ENCODE measurements around the gene CFAP61. TPM values are rescaled to one million over a fixed set of nuclear protein-coding genes. Genes with fewer than 3 reads are reported as not detected.

CFAP61 gene
- total RNA-seq, 1 donor from 2014 or later, result not detected

DNA sequence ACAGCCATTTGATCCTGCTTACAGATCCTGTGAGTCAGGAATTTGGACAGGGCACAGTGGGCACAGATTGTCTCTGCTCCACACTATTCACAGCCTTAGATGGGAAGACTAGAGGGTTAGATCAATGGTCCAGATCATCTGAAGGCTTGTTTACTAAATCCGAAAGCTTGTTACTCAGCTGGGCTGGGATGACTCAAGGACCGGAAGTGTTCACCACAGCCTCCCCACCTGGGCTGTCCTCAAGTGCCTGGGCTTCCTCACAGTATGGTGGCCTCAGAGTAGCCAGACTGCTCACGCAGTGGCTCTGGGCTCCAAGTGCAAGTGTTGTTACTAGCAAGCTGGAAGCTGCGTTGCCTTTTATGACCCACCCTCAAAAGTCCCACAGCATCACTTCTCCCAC, 240.1 kb downstream of the CFAP61 start:
- Histone ChIP-seq H3K79me2 (ENCODE audit: insufficient read depth, low read length) (no peaks in the 10 kb centered on the region), H3K9me3 (ENCODE audit: insufficient read depth, low read depth, low read length) (peaks cover 12% of the 10 kb centered on the region), H3K4me2 (ENCODE audit: low read length) (no peak overlapping the region), H3K27me3 (ENCODE audit: insufficient read depth, low read length) (no peaks in the 10 kb centered on the region), H3K36me3 (ENCODE audit: insufficient read depth, low read length) (no peaks in the 10 kb centered on the region), H4K20me1 (ENCODE audit: insufficient read depth, low read length) (no peaks in the 10 kb centered on the region), H2AFZ (ENCODE audit: low read depth, low read length) (no peak overlapping the region), H3K9ac (ENCODE audit: low read length) (no peak overlapping the region), H3K4me3 (ENCODE audit: insufficient read depth, low read depth, low read length) (no peak overlapping the region), H3K4me1 (ENCODE audit: insufficient read depth, low read length) (no peaks in the 10 kb centered on the region), H3K27ac (ENCODE audit: low read depth, low read length) (no peak overlapping the region)
- no peak overlapping the region for H3K4me3 Mint-ChIP-seq (ENCODE audit: unreplicated experiment)
- no peak for TF ChIP-seq EZH2 (IDR thresholded peaks at IDR 0.05; ENCODE audit: insufficient read depth, low read length)
- TF ChIP-seq, protein P1, sequence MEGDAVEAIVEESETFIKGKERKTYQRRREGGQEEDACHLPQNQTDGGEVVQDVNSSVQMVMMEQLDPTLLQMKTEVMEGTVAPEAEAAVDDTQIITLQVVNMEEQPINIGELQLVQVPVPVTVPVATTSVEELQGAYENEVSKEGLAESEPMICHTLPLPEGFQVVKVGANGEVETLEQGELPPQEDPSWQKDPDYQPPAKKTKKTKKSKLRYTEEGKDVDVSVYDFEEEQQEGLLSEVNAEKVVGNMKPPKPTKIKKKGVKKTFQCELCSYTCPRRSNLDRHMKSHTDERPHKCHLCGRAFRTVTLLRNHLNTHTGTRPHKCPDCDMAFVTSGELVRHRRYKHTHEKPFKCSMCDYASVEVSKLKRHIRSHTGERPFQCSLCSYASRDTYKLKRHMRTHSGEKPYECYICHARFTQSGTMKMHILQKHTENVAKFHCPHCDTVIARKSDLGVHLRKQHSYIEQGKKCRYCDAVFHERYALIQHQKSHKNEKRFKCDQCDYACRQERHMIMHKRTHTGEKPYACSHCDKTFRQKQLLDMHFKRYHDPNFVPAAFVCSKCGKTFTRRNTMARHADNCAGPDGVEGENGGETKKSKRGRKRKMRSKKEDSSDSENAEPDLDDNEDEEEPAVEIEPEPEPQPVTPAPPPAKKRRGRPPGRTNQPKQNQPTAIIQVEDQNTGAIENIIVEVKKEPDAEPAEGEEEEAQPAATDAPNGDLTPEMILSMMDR (IDR thresholded peaks at IDR 0.05; ENCODE audit: insufficient read depth, low read depth, low read length), result no peak
- H3K36me3 Mint-ChIP-seq (ENCODE audit: low read depth, unreplicated experiment), result no peaks in the 10 kb centered on the region
- H3K27me3 Mint-ChIP-seq (ENCODE audit: low read depth, unreplicated experiment), result peaks cover 3% of the 10 kb centered on the region
- DNase-seq (ENCODE audit: low read depth) (no peak), FAIRE-seq (no peak)
- no peaks in the 10 kb centered on the region for H3K9me3 Mint-ChIP-seq (ENCODE audit: unreplicated experiment)
- no peaks in the 10 kb centered on the region for H3K4me1 Mint-ChIP-seq (ENCODE audit: low read depth, unreplicated experiment)
- H3K27ac Mint-ChIP-seq (ENCODE audit: unreplicated experiment), result no peak overlapping the region

DNA sequence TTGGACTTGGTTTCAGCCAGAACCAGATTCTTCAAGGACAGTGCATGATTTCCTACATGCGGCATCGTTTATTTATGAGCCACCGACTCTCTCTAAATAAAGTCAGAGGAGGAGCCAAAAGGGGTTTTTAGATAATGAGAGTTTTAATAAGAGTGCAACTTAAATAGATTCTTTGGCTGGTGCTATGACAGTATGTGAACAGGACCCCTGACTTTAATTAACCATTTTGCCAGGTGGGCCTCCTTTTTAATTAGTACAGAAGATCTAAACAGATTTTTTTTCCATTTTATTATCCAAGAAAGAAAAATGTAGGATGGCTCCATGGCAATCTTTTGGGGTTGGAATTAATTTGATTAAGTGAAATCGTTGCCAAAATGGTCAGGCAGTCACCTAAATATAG, 240.8 kb downstream of the CFAP61 start:
- FAIRE-seq, result no peak
- no peaks in the 10 kb centered on the region for H3K4me1 ChIP-seq (ENCODE audit: insufficient read depth, low read length)
- no peaks in the 10 kb centered on the region for H3K36me3 ChIP-seq (ENCODE audit: insufficient read depth, low read length)
- H3K4me3 Mint-ChIP-seq (ENCODE audit: unreplicated experiment), result no peak overlapping the region
- H3K27ac ChIP-seq (ENCODE audit: low read depth, low read length), result no peak overlapping the region
- no peaks in the 10 kb centered on the region for H3K36me3 Mint-ChIP-seq (ENCODE audit: low read depth, unreplicated experiment)
- peaks cover 12% of the 10 kb centered on the region for H3K9me3 ChIP-seq (ENCODE audit: insufficient read depth, low read depth, low read length)
- no peak overlapping the region for H3K4me2 ChIP-seq (ENCODE audit: low read length)
- no peak overlapping the region for H3K27ac Mint-ChIP-seq (ENCODE audit: unreplicated experiment)
- no peak for DNase-seq (ENCODE audit: low read depth)
- no peaks in the 10 kb centered on the region for H4K20me1 ChIP-seq (ENCODE audit: insufficient read depth, low read length)
- H3K4me3 ChIP-seq (ENCODE audit: insufficient read depth, low read depth, low read length), result no peak overlapping the region
- H3K9ac ChIP-seq (ENCODE audit: low read length), result no peak overlapping the region
- no peaks in the 10 kb centered on the region for H3K9me3 Mint-ChIP-seq (ENCODE audit: unreplicated experiment)
- H3K4me1 Mint-ChIP-seq (ENCODE audit: low read depth, unreplicated experiment), result no peaks in the 10 kb centered on the region
- H3K79me2 ChIP-seq (ENCODE audit: insufficient read depth, low read length), result no peaks in the 10 kb centered on the region
- no peak overlapping the region for H2AFZ ChIP-seq (ENCODE audit: low read depth, low read length)
- TF ChIP-seq, protein P1 (IDR thresholded peaks at IDR 0.05; ENCODE audit: insufficient read depth, low read depth, low read length), result no peak
- no peak for TF ChIP-seq EZH2 (IDR thresholded peaks at IDR 0.05; ENCODE audit: insufficient read depth, low read length)
- H3K27me3 Mint-ChIP-seq (ENCODE audit: low read depth, unreplicated experiment), result peaks cover 1% of the 10 kb centered on the region
- no peaks in the 10 kb centered on the region for H3K27me3 ChIP-seq (ENCODE audit: insufficient read depth, low read length)

DNA sequence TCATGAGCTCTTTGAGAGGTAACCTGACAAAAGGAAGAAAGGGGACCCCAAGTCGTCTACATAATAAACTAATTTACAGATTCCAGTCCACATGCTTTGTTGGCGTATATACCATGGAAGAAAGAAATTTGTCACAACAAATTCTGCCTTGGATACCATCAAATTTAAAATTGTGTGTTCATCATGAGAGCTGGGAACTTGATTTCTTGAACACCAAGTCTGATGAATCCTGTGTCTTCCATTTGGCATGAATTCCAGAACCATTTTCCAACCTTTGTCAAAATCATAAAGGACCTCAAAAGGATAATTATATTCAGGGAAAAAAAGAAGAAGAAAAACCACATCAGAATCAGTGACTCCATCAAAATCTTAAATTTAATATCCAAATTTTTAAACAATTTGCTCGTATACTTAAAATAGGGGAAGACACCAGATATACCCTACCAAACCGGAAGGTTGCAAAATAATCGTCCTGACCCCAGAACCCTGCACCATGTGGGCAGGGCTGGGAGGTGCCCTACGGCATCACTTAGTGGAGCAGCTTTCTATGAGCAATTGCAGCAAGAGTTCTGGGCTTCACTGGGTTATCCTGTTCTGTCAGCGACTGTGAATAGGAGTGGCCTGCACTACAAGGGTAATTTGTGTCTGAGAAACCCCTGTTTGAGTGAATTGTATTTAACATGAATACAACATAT, 241.5 kb downstream of the CFAP61 start:
- Mint-ChIP-seq H3K9me3 (ENCODE audit: unreplicated experiment) (no peaks in the 10 kb centered on the region), H3K4me1 (ENCODE audit: low read depth, unreplicated experiment) (no peaks in the 10 kb centered on the region), H3K4me3 (ENCODE audit: unreplicated experiment) (no peak overlapping the region), H3K27ac (ENCODE audit: unreplicated experiment) (no peak overlapping the region), H3K36me3 (ENCODE audit: low read depth, unreplicated experiment) (no peaks in the 10 kb centered on the region), H3K27me3 (ENCODE audit: low read depth, unreplicated experiment) (no peaks in the 10 kb centered on the region)
- H3K4me3 ChIP-seq (ENCODE audit: insufficient read depth, low read depth, low read length), result no peak overlapping the region
- no peaks in the 10 kb centered on the region for H3K79me2 ChIP-seq (ENCODE audit: insufficient read depth, low read length)
- no peaks in the 10 kb centered on the region for H4K20me1 ChIP-seq (ENCODE audit: insufficient read depth, low read length)
- FAIRE-seq (no peak), DNase-seq (ENCODE audit: low read depth) (no peak)
- no peaks in the 10 kb centered on the region for H3K4me1 ChIP-seq (ENCODE audit: insufficient read depth, low read length)
- H3K9ac ChIP-seq (ENCODE audit: low read length), result no peak overlapping the region
- peaks cover 9% of the 10 kb centered on the region for H3K9me3 ChIP-seq (ENCODE audit: insufficient read depth, low read depth, low read length)
- no peaks in the 10 kb centered on the region for H3K36me3 ChIP-seq (ENCODE audit: insufficient read depth, low read length)
- H2AFZ ChIP-seq (ENCODE audit: low read depth, low read length), result no peak overlapping the region
- H3K4me2 ChIP-seq (ENCODE audit: low read length), result no peak overlapping the region
- no peak overlapping the region for H3K27ac ChIP-seq (ENCODE audit: low read depth, low read length)
- H3K27me3 ChIP-seq (ENCODE audit: insufficient read depth, low read length), result no peaks in the 10 kb centered on the region
- TF ChIP-seq EZH2 (IDR thresholded peaks at IDR 0.05; ENCODE audit: insufficient read depth, low read length), result no peak
- TF ChIP-seq, protein P1 (IDR thresholded peaks at IDR 0.05; ENCODE audit: insufficient read depth, low read depth, low read length), result no peak

Measured in astrocyte (in vitro differentiated cells and primary cell).